ENCODE measurements around the gene DMBT1.
"Not testable (repeated sequence)": the region's sequence is repeated elsewhere in the genome, so short reads cannot be mapped to it uniquely, and the experiment has no call there.

The DMBT1 gene

GRCh38 chr10:122571892-122572291 lies 11.3 kb downstream of the DMBT1 start:
- no peak for DNase-seq (ENCODE audit: low read depth)

GRCh38 chr10:122575776-122576175 lies 15.2 kb downstream of the DMBT1 start:
- TF ChIP-seq, protein P1, sequence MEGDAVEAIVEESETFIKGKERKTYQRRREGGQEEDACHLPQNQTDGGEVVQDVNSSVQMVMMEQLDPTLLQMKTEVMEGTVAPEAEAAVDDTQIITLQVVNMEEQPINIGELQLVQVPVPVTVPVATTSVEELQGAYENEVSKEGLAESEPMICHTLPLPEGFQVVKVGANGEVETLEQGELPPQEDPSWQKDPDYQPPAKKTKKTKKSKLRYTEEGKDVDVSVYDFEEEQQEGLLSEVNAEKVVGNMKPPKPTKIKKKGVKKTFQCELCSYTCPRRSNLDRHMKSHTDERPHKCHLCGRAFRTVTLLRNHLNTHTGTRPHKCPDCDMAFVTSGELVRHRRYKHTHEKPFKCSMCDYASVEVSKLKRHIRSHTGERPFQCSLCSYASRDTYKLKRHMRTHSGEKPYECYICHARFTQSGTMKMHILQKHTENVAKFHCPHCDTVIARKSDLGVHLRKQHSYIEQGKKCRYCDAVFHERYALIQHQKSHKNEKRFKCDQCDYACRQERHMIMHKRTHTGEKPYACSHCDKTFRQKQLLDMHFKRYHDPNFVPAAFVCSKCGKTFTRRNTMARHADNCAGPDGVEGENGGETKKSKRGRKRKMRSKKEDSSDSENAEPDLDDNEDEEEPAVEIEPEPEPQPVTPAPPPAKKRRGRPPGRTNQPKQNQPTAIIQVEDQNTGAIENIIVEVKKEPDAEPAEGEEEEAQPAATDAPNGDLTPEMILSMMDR (IDR thresholded peaks at IDR 0.05; ENCODE audit: control insufficient read depth, extremely low read depth, insufficient read depth): no peak

More at GRCh38 chr10:122571892-122572291, 11.3 kb downstream of the DMBT1 start:
- TF ChIP-seq, protein P1 (IDR thresholded peaks at IDR 0.05; ENCODE audit: control insufficient read depth, extremely low read depth, insufficient read depth): no peak
- no peak overlapping the region for H3K4me3 ChIP-seq (ENCODE audit: low read depth, low read length)

DNA sequence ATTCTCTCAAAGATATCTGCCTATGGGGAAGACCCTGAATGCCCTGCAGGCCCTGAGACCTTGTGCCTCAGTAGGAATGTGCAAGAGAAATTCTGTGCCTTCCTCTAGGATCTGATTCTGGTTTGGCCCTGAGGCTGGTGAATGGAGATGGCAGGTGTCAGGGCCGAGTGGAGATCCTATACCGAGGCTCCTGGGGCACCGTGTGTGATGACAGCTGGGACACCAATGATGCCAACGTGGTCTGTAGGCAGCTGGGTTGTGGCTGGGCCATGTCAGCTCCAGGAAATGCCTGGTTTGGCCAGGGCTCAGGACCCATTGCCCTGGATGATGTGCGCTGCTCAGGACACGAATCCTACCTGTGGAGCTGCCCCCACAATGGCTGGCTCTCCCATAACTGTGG lies 15.7 kb downstream of the DMBT1 start:
- TF ChIP-seq, protein P1 (IDR thresholded peaks at IDR 0.05; ENCODE audit: control insufficient read depth, extremely low read depth, insufficient read depth): no peak
- no peak overlapping the region for H3K4me3 ChIP-seq (ENCODE audit: low read depth, low read length)
- DNase-seq (ENCODE audit: low read depth): no peak

More at GRCh38 chr10:122575776-122576175, 15.2 kb downstream of the DMBT1 start:
- no peak for DNase-seq (ENCODE audit: low read depth)
- H3K4me3 ChIP-seq (ENCODE audit: low read depth, low read length): no peak overlapping the region

DNA sequence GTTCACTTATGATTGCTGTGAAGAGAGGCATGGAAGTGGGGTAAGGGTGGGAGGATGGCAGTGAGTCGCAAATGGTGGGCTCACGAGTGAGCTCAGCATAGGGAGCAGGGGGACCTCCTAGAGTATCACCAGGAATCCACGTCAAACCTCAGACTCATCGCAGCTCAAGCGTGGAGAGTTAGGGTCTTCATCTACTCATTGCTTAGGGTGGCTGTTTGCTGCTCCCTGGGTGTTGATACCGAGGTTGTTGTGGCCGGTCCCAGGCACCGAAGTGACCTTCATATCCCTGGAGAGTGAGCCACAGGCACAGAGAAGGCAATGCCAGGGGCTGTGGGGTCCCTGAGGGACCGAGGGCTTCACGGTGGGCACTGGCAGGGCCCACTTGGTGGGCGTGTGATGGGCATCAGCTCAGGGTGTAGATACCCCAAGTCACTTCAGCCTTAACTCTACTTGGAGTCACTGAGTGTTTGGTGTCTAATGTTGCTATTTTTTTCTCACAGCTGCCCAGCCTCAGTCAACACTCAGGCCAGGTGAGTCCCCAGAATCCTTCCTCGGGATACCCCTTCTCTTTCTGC lies 16.8 kb downstream of the DMBT1 start:
- TF ChIP-seq, protein P1 (IDR thresholded peaks at IDR 0.05; ENCODE audit: control insufficient read depth, extremely low read depth, insufficient read depth): no peak
- DNase-seq (ENCODE audit: low read depth): no peak
- H3K4me3 ChIP-seq (ENCODE audit: low read depth, low read length): no peak overlapping the region

DNA sequence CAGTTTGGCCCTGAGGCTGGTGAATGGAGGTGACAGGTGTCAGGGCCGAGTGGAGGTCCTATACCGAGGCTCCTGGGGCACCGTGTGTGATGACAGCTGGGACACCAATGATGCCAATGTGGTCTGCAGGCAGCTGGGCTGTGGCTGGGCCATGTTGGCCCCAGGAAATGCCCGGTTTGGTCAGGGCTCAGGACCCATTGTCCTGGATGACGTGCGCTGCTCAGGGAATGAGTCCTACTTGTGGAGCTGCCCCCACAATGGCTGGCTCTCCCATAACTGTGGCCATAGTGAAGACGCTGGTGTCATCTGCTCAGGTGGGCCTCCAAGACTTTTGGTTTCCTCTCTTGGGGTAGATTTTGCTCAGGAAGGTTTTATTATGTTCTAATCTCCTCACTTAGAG lies 25.5 kb downstream of the DMBT1 start:
- H3K4me3 ChIP-seq (ENCODE audit: low read depth, low read length); DNase-seq (ENCODE audit: low read depth): not testable (repeated sequence)

GRCh38 chr10:122587098-122587760 lies 26.7 kb downstream of the DMBT1 start:
- H3K4me3 ChIP-seq (ENCODE audit: low read depth, low read length): no peak overlapping the region
- TF ChIP-seq, protein P1 (IDR thresholded peaks at IDR 0.05; ENCODE audit: control insufficient read depth, extremely low read depth, insufficient read depth): no peak

DNA sequence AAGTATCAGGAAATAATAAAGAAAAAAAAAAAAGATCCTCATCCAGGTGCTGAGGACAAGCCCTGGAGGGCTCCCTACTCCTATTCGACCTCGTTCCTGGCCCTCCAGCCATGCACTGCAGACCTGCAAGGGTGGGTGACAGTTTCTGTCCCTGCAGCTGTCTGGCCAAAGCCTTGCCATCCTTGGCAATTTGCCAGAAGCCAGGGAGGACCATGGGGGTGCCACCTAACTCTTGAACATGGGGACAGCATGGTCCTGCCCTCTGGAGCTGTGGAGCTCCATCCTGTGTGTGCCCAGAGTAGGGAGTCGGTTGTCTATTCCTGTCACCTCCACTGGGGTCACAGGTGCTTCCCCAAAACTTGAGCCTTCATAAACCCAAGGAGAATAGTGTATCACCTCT lies 27.8 kb downstream of the DMBT1 start:
- DNase-seq (ENCODE audit: low read depth): no peak
- TF ChIP-seq, protein P1 (IDR thresholded peaks at IDR 0.05; ENCODE audit: control insufficient read depth, extremely low read depth, insufficient read depth): no peak
- H3K4me3 ChIP-seq (ENCODE audit: low read depth, low read length): no peak overlapping the region

More at GRCh38 chr10:122587098-122587760, 26.7 kb downstream of the DMBT1 start:
- no peak for DNase-seq (ENCODE audit: low read depth)

Data from LNCaP clone FGC (cell line).